NB4 (cell line): ENCODE data around the gene FRAS1.

Experiments
- DNase-seq: peaks from one replicate; pipeline ENCODE4 v3.0.0; 2010; ENCODE audit warnings: low read depth
- H3K4me3 ChIP-seq: one replicate; pipeline ENCODE4 v1.5.1; 2011; ENCODE audit warnings: mild to moderate bottlenecking, low read depth, low read length, moderate library complexity
- MYC ChIP-seq: IDR thresholded peaks from 2 replicates; pipeline ENCODE4 v1.6.1; 2011; ENCODE audit warnings: low read depth, low read length
- POLR2A ChIP-seq: IDR thresholded peaks from 2 replicates; pipeline ENCODE4 v1.6.1; 2011; ENCODE audit warnings: mild to moderate bottlenecking; ENCODE audit not compliant: insufficient read length; ENCODE audit errors: extremely low read depth
- TF ChIP-seq, protein P1 (sequence below): IDR thresholded peaks from one replicate; pipeline ENCODE4 v1.5.1; 2012; ENCODE audit warnings: low read depth, low read length
- TF ChIP-seq, protein P2 (sequence below): IDR thresholded peaks from 2 replicates; pipeline ENCODE4 v1.6.1; 2011; ENCODE audit warnings: low read depth, low read length

FRAS1 gene

DNA sequence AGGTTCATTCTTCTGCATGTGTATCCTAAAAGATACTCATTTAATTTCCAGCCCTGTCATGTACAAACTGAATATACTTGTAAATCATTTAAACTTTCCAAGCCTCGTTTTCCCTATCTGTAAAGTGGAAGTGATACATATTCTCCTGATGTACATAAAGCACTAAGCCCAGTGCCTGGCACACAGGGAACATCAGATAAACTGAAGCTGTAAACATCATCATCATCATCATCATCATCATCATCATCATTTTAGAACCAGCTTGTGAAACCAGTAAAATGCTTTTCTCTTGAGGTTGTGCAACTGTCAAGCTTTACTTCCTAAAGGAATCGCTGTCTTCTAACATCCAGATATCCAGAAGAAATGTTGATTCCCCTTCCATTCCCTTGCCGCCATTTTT, 411.1 kb downstream of the FRAS1 start:
- H3K4me3 ChIP-seq: no peak overlapping the region
- DNase-seq: no peak
- no peak for TF ChIP-seq MYC
- TF ChIP-seq, protein P1, sequence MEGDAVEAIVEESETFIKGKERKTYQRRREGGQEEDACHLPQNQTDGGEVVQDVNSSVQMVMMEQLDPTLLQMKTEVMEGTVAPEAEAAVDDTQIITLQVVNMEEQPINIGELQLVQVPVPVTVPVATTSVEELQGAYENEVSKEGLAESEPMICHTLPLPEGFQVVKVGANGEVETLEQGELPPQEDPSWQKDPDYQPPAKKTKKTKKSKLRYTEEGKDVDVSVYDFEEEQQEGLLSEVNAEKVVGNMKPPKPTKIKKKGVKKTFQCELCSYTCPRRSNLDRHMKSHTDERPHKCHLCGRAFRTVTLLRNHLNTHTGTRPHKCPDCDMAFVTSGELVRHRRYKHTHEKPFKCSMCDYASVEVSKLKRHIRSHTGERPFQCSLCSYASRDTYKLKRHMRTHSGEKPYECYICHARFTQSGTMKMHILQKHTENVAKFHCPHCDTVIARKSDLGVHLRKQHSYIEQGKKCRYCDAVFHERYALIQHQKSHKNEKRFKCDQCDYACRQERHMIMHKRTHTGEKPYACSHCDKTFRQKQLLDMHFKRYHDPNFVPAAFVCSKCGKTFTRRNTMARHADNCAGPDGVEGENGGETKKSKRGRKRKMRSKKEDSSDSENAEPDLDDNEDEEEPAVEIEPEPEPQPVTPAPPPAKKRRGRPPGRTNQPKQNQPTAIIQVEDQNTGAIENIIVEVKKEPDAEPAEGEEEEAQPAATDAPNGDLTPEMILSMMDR: no peak
- TF ChIP-seq POLR2A: no peak
- TF ChIP-seq, protein P2, sequence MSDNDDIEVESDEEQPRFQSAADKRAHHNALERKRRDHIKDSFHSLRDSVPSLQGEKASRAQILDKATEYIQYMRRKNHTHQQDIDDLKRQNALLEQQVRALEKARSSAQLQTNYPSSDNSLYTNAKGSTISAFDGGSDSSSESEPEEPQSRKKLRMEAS: no peak

DNA sequence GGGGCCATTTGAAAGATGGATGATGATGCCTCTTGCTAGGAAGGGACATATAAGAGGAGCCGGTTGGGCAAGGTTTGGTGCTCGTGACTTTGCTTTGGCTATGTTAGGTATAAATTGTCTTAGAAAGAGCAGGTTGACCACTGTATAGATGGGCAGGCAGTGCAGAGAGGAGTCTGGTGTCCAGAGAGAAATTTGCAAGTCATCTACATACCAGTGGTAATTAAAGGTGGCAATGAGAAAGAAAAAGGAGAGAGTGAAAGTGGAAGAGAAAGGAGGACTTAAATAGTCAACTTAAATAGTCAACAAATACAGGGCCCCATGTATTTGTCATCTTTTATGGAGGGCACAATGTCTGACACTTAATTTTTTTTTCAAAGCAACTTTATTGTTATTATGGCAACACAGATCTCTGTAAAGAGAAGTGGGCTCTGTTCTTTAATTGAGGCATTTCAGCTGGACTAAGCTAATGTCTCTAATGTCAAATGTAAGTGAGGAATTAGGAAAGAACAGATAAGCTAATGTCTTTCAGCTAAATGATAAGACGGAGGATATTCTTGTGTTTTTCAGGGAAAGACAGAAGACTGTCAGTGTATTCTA, 419.1 kb downstream of the FRAS1 start:
- no peak for DNase-seq
- TF ChIP-seq POLR2A (no peak), MYC (no peak)
- TF ChIP-seq, protein P2: no peak
- TF ChIP-seq, protein P1: no peak
- H3K4me3 ChIP-seq: no peak overlapping the region

DNA sequence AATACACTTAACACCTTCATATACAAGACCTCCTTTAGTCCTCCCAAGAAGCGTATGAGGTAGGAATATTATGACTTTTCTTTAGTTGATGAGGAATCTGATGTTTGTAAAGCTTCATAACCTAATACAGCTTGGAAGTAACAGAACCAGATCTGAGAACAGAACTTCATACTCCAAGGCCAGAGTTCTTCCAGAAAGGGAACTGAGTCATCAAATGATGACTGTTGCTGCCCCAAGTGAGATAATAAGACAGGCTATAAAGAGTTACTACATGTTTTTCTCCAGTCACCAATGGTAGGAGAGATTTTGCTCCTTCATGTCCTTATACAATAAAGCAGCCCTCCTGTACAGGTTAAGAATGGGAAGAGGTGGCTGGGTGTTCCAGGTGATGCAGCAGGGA, 420.2 kb downstream of the FRAS1 start:
- DNase-seq: no peak
- TF ChIP-seq, protein P2: no peak
- TF ChIP-seq, protein P1: no peak
- no peak for TF ChIP-seq MYC
- no peak for TF ChIP-seq POLR2A
- no peak overlapping the region for H3K4me3 ChIP-seq

DNA sequence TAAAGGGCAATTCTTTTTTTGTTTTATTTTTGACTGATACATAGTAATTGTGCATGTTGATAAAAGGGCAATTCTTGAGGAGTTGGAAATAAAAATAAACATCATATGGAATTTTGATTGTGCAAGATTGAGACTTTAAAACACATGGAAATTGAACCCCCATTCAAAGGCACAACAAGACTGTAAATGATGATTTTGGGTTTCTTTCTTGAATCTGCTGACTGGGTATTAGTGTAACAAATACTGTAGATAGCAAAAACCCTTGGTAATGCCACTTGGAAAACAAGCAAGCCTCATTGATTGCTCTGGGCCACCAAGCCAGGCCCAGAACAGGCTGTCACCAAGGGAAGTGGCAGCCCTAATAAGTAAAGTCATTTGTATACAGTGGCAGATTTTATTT, 421.4 kb downstream of the FRAS1 start:
- no peak for DNase-seq
- no peak overlapping the region for H3K4me3 ChIP-seq
- TF ChIP-seq, protein P2: no peak
- TF ChIP-seq POLR2A (no peak), MYC (no peak)
- TF ChIP-seq, protein P1: no peak

DNA sequence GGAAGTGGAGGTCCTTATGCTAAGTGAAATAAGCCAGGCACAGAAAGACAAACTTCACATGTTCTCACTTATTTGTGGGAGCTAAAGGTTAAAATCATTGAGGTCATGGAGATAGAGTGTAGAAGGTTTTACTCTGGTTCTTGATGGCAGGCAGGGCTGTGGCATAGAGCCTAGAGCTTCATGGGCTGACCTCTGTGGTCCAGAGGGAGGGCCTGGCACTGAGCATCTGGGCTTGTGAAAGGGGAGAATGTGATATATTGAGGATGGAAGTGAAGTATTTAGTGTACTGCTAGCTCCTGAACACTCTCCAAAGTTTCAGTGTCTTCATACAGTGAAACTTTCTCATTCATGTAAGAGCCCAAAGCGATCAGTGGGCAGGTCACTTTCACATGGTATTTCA, 423.2 kb downstream of the FRAS1 start:
- TF ChIP-seq, protein P2: no peak
- TF ChIP-seq, protein P1: no peak
- TF ChIP-seq POLR2A (no peak), MYC (no peak)
- no peak for DNase-seq
- no peak overlapping the region for H3K4me3 ChIP-seq

DNA sequence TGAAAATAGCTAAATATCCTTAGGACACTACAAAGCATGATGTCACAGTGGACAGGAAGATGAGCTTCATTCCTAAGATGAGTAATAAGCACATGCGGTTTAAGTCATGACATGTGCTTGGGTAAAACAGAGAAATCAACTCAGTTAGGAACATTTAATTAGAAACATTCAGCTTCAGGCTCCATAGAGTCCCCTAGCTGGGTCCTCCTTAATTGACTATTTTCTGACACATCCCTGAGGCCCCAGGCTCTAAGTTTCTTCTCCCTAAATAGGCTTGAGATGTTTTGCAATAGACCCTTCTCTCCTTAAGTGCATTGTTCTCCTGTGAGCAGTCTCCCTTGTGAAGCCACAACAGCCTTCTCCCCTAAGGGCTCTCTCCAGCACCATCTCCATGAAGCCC, 424.1 kb downstream of the FRAS1 start:
- TF ChIP-seq, protein P1: no peak
- TF ChIP-seq POLR2A: no peak
- TF ChIP-seq MYC: no peak
- no peak for DNase-seq
- H3K4me3 ChIP-seq: no peak overlapping the region
